H9 (cell line): ENCODE measurements around the gene ZC3H12D. TPM values are rescaled to one million over a fixed set of nuclear protein-coding genes. Genes with fewer than 3 reads are reported as not detected.

Experiments
- DNase-seq: peaks from one replicate; pipeline ENCODE4 v3.0.0-alpha.2; 2017
- H2AFZ ChIP-seq: one replicate; pipeline ENCODE4 v1.6.1; 2013; ENCODE audit warnings: mild to moderate bottlenecking, low read length, control low read depth, moderate library complexity
- H2AK5ac ChIP-seq: 2 replicates; pipeline ENCODE4 v1.6.1; 2013; ENCODE audit warnings: low read length, control low read depth, mixed read lengths; ENCODE audit not compliant: insufficient read length
- H2BK120ac ChIP-seq: one replicate; pipeline ENCODE4 v1.6.1; 2013; ENCODE audit warnings: low read depth, mild to moderate bottlenecking, low read length, control low read depth, inconsistent platforms; ENCODE audit not compliant: poor library complexity, severe bottlenecking
- H2BK12ac ChIP-seq: 2 replicates; pipeline ENCODE4 v1.6.1; 2013; ENCODE audit warnings: low read length, control low read depth, mixed read lengths, low read depth; ENCODE audit not compliant: insufficient read length
- H2BK15ac ChIP-seq: 2 replicates; pipeline ENCODE4 v1.6.1; 2013; ENCODE audit warnings: low read depth, low read length, control low read depth
- H2BK20ac ChIP-seq: one replicate; pipeline ENCODE4 v1.6.1; 2013; ENCODE audit warnings: low read depth, mild to moderate bottlenecking, low read length, control low read depth, inconsistent platforms; ENCODE audit not compliant: poor library complexity, severe bottlenecking
- H2BK5ac ChIP-seq: 2 replicates; pipeline ENCODE4 v1.6.1; 2013; ENCODE audit warnings: low read length, control low read depth, mixed read lengths; ENCODE audit not compliant: insufficient read length
- H3K14ac ChIP-seq: 2 replicates; pipeline ENCODE4 v1.6.1; 2013; ENCODE audit warnings: low read length, control low read depth; ENCODE audit not compliant: insufficient read depth
- H3K18ac ChIP-seq: 2 replicates; pipeline ENCODE4 v1.6.1; 2013; ENCODE audit warnings: low read depth, mild to moderate bottlenecking, mixed read lengths, low read length, control low read depth; ENCODE audit not compliant: insufficient read length
- H3K23ac ChIP-seq: 2 replicates; pipeline ENCODE4 v1.6.1; 2013; ENCODE audit warnings: low read length, control low read depth, mixed read lengths, low read depth; ENCODE audit not compliant: insufficient read length
- H3K23me2 ChIP-seq: 2 replicates; pipeline ENCODE4 v1.6.1; 2013; ENCODE audit warnings: low read depth, mild to moderate bottlenecking, mixed read lengths, low read length, control low read depth; ENCODE audit not compliant: insufficient read length, poor library complexity, severe bottlenecking
- H3K27ac ChIP-seq: 2 replicates; pipeline ENCODE4 v1.5.1; 2013; ENCODE audit warnings: low read length, control low read depth, mixed read lengths, low read depth; ENCODE audit not compliant: insufficient read length
- H3K27me3 ChIP-seq: 2 replicates; pipeline ENCODE4 v1.6.1; 2013; ENCODE audit warnings: low read length, control low read depth, inconsistent platforms; ENCODE audit not compliant: insufficient read depth
- H3K4ac ChIP-seq: 2 replicates; pipeline ENCODE4 v1.6.1; 2013; ENCODE audit warnings: low read depth, mild to moderate bottlenecking, control low read depth, inconsistent platforms, low read length, moderate library complexity
- H3K4me1 ChIP-seq: 2 replicates; pipeline ENCODE4 v1.6.1; 2013; ENCODE audit warnings: low read length, control low read depth, inconsistent platforms; ENCODE audit not compliant: insufficient read depth
- H3K4me2 ChIP-seq: 2 replicates; pipeline ENCODE4 v1.6.1; 2013; ENCODE audit warnings: low read length, control low read depth, mixed read lengths; ENCODE audit not compliant: insufficient read length, insufficient read depth
- H3K56ac ChIP-seq: 2 replicates; pipeline ENCODE4 v1.6.1; 2013; ENCODE audit warnings: low read depth, mild to moderate bottlenecking, mixed read lengths, low read length, control low read depth; ENCODE audit not compliant: insufficient read length
- H3K79me1 ChIP-seq: 2 replicates; pipeline ENCODE4 v1.6.1; 2013; ENCODE audit warnings: low read depth, mild to moderate bottlenecking, moderate library complexity, low read length, control low read depth, inconsistent platforms; ENCODE audit not compliant: insufficient read depth, poor library complexity, severe bottlenecking
- H3K79me2 ChIP-seq: 2 replicates; pipeline ENCODE4 v1.6.1; 2013; ENCODE audit warnings: low read length, control low read depth, inconsistent platforms; ENCODE audit not compliant: insufficient read depth
- H3K9ac ChIP-seq: 2 replicates; pipeline ENCODE4 v1.6.1; 2013; ENCODE audit warnings: low read length, control low read depth, mixed read lengths; ENCODE audit not compliant: insufficient read length; ENCODE audit errors: extremely low read depth
- H3K9me3 ChIP-seq: one replicate; pipeline ENCODE4 v1.6.1; 2013; ENCODE audit warnings: low read depth, low read length, inconsistent platforms; ENCODE audit not compliant: control insufficient read depth
- H3T11ph ChIP-seq: one replicate; pipeline ENCODE4 v1.6.1; 2013; ENCODE audit warnings: mild to moderate bottlenecking, low read length, control low read depth, inconsistent platforms
- H4K20me1 ChIP-seq: one replicate; pipeline ENCODE4 v1.6.1; 2013; ENCODE audit not compliant: control insufficient read depth, insufficient read length, insufficient read depth
- H4K5ac ChIP-seq: 2 replicates; pipeline ENCODE4 v1.6.1; 2013; ENCODE audit warnings: low read depth, mild to moderate bottlenecking, mixed read lengths, low read length, control low read depth; ENCODE audit not compliant: insufficient read length
- H4K8ac ChIP-seq: replicated peaks from 2 replicates; pipeline ENCODE4 v1.6.1; 2013; ENCODE audit warnings: low read length, control low read depth, mixed read lengths, low read depth; ENCODE audit not compliant: insufficient read length
- H4K91ac ChIP-seq: 2 replicates; pipeline ENCODE4 v1.6.1; 2013; ENCODE audit warnings: low read depth, mild to moderate bottlenecking, moderate library complexity, mixed read lengths, low read length, control low read depth; ENCODE audit not compliant: insufficient read length
- H3K27ac Mint-ChIP-seq, 3 experiments: 2 replicates in 2 of 3; 3 replicates in 1 of 3; pipeline ENCODE4 v1.8.0; 2020 to 2021; ENCODE audit warnings: mixed read lengths in 3 of 3, mild to moderate bottlenecking in 1 of 3, moderate library complexity in 1 of 3
- H3K27me3 Mint-ChIP-seq: 2 replicates; pipeline ENCODE4 v1.8.0; 2021; ENCODE audit warnings: low read depth, mild to moderate bottlenecking, moderate library complexity, mixed read lengths
- H3K36me3 Mint-ChIP-seq, 3 experiments: 2 replicates in 2 of 3; 3 replicates in 1 of 3; pipeline ENCODE4 v1.8.0; 2020 to 2021; ENCODE audit warnings: low read depth in 3 of 3, mixed read lengths in 3 of 3; ENCODE audit not compliant: insufficient read depth in 1 of 3
- H3K4me1 Mint-ChIP-seq, 2 experiments: 2 replicates each; pipeline ENCODE4 v1.8.0; 2020; ENCODE audit warnings: mixed read lengths in 2 of 2
- H3K4me3 Mint-ChIP-seq, 2 experiments: 2 replicates in 1 of 2; 3 replicates in 1 of 2; pipeline ENCODE4 v1.8.0; 2020 to 2021; ENCODE audit warnings: mild to moderate bottlenecking in 2 of 2, mixed read lengths in 2 of 2, moderate library complexity in 1 of 2
- H3K9me3 Mint-ChIP-seq, 2 experiments: 2 replicates in 1 of 2; 3 replicates in 1 of 2; pipeline ENCODE4 v1.8.0; 2020; ENCODE audit warnings: mild to moderate bottlenecking in 2 of 2, mixed read lengths in 2 of 2, moderate library complexity in 1 of 2
- WGBS: extraction: QIAGEN DNeasy Blood & Tissue Kit; methylation state at CpG from one replicate; pipeline ENCODE4 v1.1.7; 2013; ENCODE audit warnings: missing lambda C conversion rate, low lambda C conversion rate, mixed read lengths; ENCODE audit not compliant: insufficient read length; ENCODE audit errors: extremely low coverage; 5-methylcytosine and 5-hydroxymethylcytosine counted together
- total RNA-seq: library from RNA; stranded (reverse); gene quantifications from 2 replicates; pipeline ENCODE4 v1.2.1, GENCODE V29; 2021
- TF ChIP-seq, protein P1 (sequence below): fragments of 200-600 bp; sonication (generic); conservative IDR thresholded peaks from 3 replicates; pipeline ENCODE4 v1.8.0; 2021; ENCODE audit warnings: antibody characterized with exemption, mild to moderate bottlenecking

Gene ZC3H12D
- total RNA-seq, 1 experiment from 2014 or later = 0.07 TPM

DNA sequence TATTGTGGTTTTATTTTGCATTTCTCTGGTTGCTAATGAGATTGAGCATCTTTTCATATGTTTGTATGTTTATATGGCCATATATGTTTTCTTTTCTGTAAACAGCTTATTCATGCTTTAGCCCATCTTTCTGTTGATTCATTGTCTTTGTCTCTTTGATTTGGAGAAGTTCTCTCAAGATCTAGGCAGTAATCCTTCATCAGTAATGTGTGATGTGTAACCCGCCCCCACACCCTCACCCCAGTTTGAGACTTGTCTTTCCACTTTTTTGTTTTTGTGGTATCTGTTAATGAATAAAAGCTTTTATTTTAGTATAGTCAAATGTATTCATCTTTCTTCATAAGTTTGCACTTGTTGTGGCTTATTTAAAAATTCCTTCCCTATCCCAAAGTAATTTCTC is 26.0 kb downstream of the ZC3H12D start:
- Histone ChIP-seq H2BK5ac (no peak overlapping the region), H4K8ac (no peak overlapping the region), H2BK20ac (no peak overlapping the region), H3K56ac (no peak overlapping the region), H3K27me3 (no peaks in the 10 kb centered on the region), H2BK15ac (no peak overlapping the region), H3K9ac (no peak overlapping the region), H4K20me1 (no peaks in the 10 kb centered on the region), H4K5ac (no peak overlapping the region), H3K9me3 (no peaks in the 10 kb centered on the region), H3K23me2 (no peaks in the 10 kb centered on the region), H2BK12ac (no peak overlapping the region), H2AK5ac (no peak overlapping the region), H2AFZ (no peak overlapping the region), H2BK120ac (no peak overlapping the region), H3K4me2 (no peak overlapping the region), H3K79me1 (no peaks in the 10 kb centered on the region), H3T11ph (no peak overlapping the region), H3K18ac (no peak overlapping the region), H3K23ac (no peak overlapping the region), H3K27ac (no peak overlapping the region), H3K4ac (no peak overlapping the region), H4K91ac (no peak overlapping the region), H3K4me1 (no peaks in the 10 kb centered on the region), H3K79me2 (no peaks in the 10 kb centered on the region), H3K14ac (no peak overlapping the region)
- no peak overlapping the region for H3K4me3 Mint-ChIP-seq
- no peak for DNase-seq
- H3K36me3 Mint-ChIP-seq = no peaks in the 10 kb centered on the region
- peaks cover 15% of the 10 kb centered on the region for H3K27me3 Mint-ChIP-seq
- H3K27ac Mint-ChIP-seq = no peak overlapping the region
- no CpG with 5 or more reads among the region's 1 CpG for WGBS
- no peaks in the 10 kb centered on the region for H3K9me3 Mint-ChIP-seq
- TF ChIP-seq, protein P1, sequence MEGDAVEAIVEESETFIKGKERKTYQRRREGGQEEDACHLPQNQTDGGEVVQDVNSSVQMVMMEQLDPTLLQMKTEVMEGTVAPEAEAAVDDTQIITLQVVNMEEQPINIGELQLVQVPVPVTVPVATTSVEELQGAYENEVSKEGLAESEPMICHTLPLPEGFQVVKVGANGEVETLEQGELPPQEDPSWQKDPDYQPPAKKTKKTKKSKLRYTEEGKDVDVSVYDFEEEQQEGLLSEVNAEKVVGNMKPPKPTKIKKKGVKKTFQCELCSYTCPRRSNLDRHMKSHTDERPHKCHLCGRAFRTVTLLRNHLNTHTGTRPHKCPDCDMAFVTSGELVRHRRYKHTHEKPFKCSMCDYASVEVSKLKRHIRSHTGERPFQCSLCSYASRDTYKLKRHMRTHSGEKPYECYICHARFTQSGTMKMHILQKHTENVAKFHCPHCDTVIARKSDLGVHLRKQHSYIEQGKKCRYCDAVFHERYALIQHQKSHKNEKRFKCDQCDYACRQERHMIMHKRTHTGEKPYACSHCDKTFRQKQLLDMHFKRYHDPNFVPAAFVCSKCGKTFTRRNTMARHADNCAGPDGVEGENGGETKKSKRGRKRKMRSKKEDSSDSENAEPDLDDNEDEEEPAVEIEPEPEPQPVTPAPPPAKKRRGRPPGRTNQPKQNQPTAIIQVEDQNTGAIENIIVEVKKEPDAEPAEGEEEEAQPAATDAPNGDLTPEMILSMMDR = no peak
- H3K4me1 Mint-ChIP-seq = no peaks in the 10 kb centered on the region
